Right lobe of liver (tissue), 6 donors: ENCODE results near the gene CEP135. TPM values are rescaled to one million over a fixed set of nuclear protein-coding genes. Genes with fewer than 3 reads are reported as not detected.
"Not testable (repeated sequence)": the region's sequence is repeated elsewhere in the genome, so short reads cannot be mapped to it uniquely, and the experiment has no call there.

Experiments used
- ATAC-seq, 4 donors: fragments of 200-7000 bp; cut with Tn5 transposase; one replicate each; pipeline ENCODE4 v1.9.1; 2020; ENCODE audit warnings: mild to moderate bottlenecking in 4 of 4, moderate library complexity in 4 of 4
- DNase-seq, 3 donors: peaks; one replicate each; pipeline ENCODE4 v3.0.0-alpha.2; 2020
- H3K27ac ChIP-seq, 3 donors: fragments of 200-600 bp; one replicate each; pipeline ENCODE4 v1.8.0; 2022
- H3K27me3 ChIP-seq, 2 donors: fragments of 200-600 bp; one replicate each; pipeline ENCODE4 v1.8.0; 2022
- H3K36me3 ChIP-seq, 4 donors: fragments of 200-600 bp; sonication (generic) in 1 of 4; one replicate each; pipeline versions ENCODE4 v1.5.1 to v1.8.0; 2017 to 2022; ENCODE audit warnings: control low read depth in 1 of 4
- H3K4me1 ChIP-seq, 4 donors: fragments of 200-600 bp; sonication (generic) in 1 of 4; one replicate each; pipeline versions ENCODE4 v1.5.1 to v1.8.0; 2017 to 2022; ENCODE audit warnings: control low read depth in 1 of 4
- H3K4me3 ChIP-seq, 3 donors: fragments of 200-600 bp; one replicate each; pipeline ENCODE4 v1.8.0; 2022
- H3K9me3 ChIP-seq, 4 donors: fragments of 200-600 bp; sonication (generic) in 1 of 4; one replicate each; pipeline versions ENCODE4 v1.5.1 to v1.8.0; 2017 to 2022; ENCODE audit warnings: control low read depth in 1 of 4
- POLR2A ChIP-seq: fragments of 450-650 bp; IDR thresholded peaks from one replicate; pipeline ENCODE4 v1.6.1; 2017; ENCODE audit warnings: antibody characterized with exemption, mild to moderate bottlenecking
- WGBS: methylation state at CpG from one replicate; pipeline ENCODE4 v1.1.6; 2018; ENCODE audit warnings: low coverage, low lambda C conversion rate; ENCODE audit not compliant: insufficient coverage; ENCODE audit errors: missing lambda C conversion rate; 5-methylcytosine and 5-hydroxymethylcytosine counted together
- intact Hi-C, 2 donors: fragments of 100-400 bp; cut with DNase I; formaldehyde crosslinking; loops; one replicate each; pipeline versions ENCODE4 v1.11.2 to v1.14.1; 2022
- total RNA-seq, 6 experiments: library from RNA; depleted of rRNA in 2 of 6; stranded (reverse); fragments of >200 nt in 2 of 6; fragmentation: NEBNext Ultra II Directional in 3 of 6; extraction: Animal tissue kit (Norgen Biotek cat#: 25700) in 3 of 6; gene quantifications; one replicate each; pipeline versions ENCODE4 v1.1.0 to v1.2.4, GENCODE V29; 2016 to 2023
- TF ChIP-seq, protein P1 (sequence below), 4 donors: fragments of 200-600 bp in 3 of 4; fragments of 450-650 bp in 1 of 4; IDR thresholded peaks; one replicate each; pipeline versions ENCODE4 v1.5.1 to v1.8.0; 2016 to 2022; ENCODE audit warnings: antibody characterized with exemption in 4 of 4, mild to moderate bottlenecking in 2 of 4
- donor health status: DM: no; HTN: yes; CAD: no.
- donor health status: DM: no; HTN: no; CAD: no.
- donor health status: DM: no; HTN: no; CAD: no.
- donor health status: DM: no; HTN: yes; CAD: no.
- donor health status: DM: no; HTN: yes; CAD: no.

The CEP135 gene
- total RNA-seq, 6 experiments from 2014 or later: 0.59 to 2.4 (median 1.7) TPM

DNA sequence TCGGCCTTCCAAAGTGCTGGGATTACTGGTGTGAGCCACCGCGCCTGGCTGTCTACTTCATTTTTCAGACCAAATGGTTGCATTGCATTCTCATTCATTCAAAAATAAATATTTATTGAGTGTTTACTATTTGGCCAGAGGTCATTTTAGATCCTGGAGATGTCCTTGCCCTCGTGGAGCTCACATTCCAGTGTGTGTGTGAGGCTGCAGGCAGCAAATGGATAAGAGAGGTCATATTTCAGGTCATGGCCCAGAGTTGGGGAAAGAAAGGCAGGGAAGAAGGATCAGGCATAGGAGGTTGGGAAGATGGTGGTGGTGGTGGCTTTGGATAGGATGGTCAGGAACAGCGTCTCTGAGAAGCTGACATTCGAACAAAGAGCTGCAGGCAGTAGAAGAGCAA is 119.1 kb downstream of the CEP135 start:
- H3K9me3 ChIP-seq: no peaks in the 10 kb centered on the region
- H3K27me3 ChIP-seq: no peaks in the 10 kb centered on the region
- no peaks in the 10 kb centered on the region for H3K36me3 ChIP-seq
- TF ChIP-seq, protein P1, sequence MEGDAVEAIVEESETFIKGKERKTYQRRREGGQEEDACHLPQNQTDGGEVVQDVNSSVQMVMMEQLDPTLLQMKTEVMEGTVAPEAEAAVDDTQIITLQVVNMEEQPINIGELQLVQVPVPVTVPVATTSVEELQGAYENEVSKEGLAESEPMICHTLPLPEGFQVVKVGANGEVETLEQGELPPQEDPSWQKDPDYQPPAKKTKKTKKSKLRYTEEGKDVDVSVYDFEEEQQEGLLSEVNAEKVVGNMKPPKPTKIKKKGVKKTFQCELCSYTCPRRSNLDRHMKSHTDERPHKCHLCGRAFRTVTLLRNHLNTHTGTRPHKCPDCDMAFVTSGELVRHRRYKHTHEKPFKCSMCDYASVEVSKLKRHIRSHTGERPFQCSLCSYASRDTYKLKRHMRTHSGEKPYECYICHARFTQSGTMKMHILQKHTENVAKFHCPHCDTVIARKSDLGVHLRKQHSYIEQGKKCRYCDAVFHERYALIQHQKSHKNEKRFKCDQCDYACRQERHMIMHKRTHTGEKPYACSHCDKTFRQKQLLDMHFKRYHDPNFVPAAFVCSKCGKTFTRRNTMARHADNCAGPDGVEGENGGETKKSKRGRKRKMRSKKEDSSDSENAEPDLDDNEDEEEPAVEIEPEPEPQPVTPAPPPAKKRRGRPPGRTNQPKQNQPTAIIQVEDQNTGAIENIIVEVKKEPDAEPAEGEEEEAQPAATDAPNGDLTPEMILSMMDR (IDR thresholded peaks at IDR 0.05): no peak
- TF ChIP-seq POLR2A: no peak
- H3K4me1 ChIP-seq: no peaks in the 10 kb centered on the region
- H3K27ac ChIP-seq: no peak overlapping the region
- intact Hi-C loops: no loop called here
- 60% methylated on average over 6 of the region's 6 CpGs for WGBS
- no peak for DNase-seq
- no peak for ATAC-seq
- no peak overlapping the region for H3K4me3 ChIP-seq

DNA sequence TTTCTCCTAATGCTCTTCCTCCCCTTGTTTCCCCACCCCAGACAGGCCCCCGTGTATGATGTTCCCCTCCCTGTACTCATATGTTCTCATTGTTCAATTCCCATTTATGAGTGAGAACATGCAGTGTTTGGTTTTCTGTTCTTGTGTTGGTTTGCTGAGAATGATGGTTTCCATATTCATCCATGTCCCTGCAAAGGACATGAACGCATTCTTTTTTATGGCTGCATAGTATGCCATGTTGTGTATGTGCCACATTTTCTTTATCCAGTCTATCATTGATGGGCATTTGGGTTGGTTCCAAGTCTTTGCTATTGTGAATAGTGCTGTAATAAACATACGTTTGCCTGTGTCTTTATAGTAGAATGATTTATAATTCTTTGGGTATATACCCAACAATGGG is 124.0 kb downstream of the CEP135 start:
- not testable (repeated sequence) for ATAC-seq

DNA sequence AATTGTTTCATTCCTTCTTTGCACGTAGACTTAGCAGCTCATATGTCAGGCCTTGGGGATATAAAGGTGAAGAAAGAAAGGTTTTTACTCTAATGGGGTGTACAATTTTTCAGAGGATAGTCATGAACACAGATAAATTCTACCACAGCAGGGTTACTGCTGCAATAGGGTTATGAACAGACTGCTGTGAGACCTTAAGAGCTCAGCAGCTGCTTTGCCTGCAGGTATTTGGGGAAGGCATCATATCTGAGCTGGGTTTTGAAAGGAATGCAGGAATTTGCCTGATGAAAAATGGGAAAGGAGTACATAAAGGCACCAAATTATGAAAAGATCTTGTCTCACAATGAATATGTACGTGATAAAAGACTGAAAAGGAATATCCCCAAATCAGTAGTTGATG is 128.9 kb downstream of the CEP135 start:
- no peak overlapping the region for H3K27ac ChIP-seq
- no peak for DNase-seq
- TF ChIP-seq POLR2A: no peak
- TF ChIP-seq, protein P1 (IDR thresholded peaks at IDR 0.05): no peak
- no peak for ATAC-seq
- no peaks in the 10 kb centered on the region for H3K27me3 ChIP-seq
- no peaks in the 10 kb centered on the region for H3K9me3 ChIP-seq
- H3K4me1 ChIP-seq: no peaks in the 10 kb centered on the region
- intact Hi-C loops: no loop called here
- 82% methylated on average over 2 of the region's 2 CpGs for WGBS
- H3K4me3 ChIP-seq: no peak overlapping the region
- H3K36me3 ChIP-seq: no peaks in the 10 kb centered on the region

More for the DNA sequence above, 124.0 kb downstream of the CEP135 start:
- H3K9me3 ChIP-seq, H3K4me1 ChIP-seq, intact Hi-C loops, DNase-seq, H3K27me3 ChIP-seq, H3K4me3 ChIP-seq, H3K36me3 ChIP-seq, H3K27ac ChIP-seq: not testable (repeated sequence)
- WGBS: 70% methylated on average over 2 of the region's 3 CpGs

DNA sequence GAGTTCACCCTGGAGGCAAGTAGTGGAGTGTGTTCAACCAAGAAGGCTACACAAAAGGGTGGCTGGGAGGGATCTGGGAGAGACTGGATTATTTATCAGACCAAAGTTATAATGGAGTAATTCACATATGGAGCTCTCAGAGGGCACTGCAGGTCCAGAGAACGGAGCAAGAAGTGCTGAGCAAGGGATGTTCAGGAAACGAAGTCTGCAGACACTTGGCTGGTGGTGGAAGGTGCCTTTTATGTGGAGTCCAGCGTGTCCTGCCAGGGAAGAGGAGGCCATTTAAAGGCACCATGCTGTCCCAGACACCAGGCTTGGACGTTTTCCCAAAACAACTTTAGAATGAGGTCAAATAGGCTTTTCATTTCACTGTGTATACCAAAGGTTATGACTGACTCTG is 130.1 kb downstream of the CEP135 start:
- intact Hi-C loops: no loop called here
- Histone ChIP-seq H3K27ac (no peak overlapping the region), H3K36me3 (no peaks in the 10 kb centered on the region), H3K9me3 (no peaks in the 10 kb centered on the region), H3K4me1 (no peaks in the 10 kb centered on the region), H3K4me3 (no peak overlapping the region), H3K27me3 (no peaks in the 10 kb centered on the region)
- ATAC-seq: no peak
- no peak for DNase-seq
- TF ChIP-seq POLR2A: no peak
- TF ChIP-seq, protein P1 (IDR thresholded peaks at IDR 0.05): no peak
- 51% methylated on average over 4 of the region's 4 CpGs for WGBS

DNA sequence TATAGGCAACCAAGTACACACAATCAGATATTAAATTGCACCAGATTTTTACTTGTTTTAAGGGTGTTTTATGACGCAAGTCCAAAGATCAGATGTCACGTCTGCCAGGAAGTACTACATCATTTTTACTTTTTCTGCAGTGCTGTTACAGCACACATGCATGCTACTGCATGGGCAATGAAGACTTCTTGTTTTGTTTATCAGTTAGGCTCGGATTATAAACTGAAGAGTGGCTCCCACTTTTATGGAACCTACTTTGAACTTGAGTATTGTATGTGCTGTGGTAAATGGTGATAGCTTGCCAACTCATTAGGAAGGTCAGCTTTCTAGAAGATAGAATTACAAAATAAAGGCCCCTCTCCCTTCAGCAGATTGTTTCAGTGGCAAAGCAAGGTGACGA is 131.6 kb downstream of the CEP135 start:
- TF ChIP-seq, protein P1 (IDR thresholded peaks at IDR 0.05): no peak
- no peak for TF ChIP-seq POLR2A
- DNase-seq: no peak
- intact Hi-C loops: no loop called here
- no peak overlapping the region for H3K4me3 ChIP-seq
- ATAC-seq: no peak
- H3K9me3 ChIP-seq: no peaks in the 10 kb centered on the region
- no peaks in the 10 kb centered on the region for H3K27me3 ChIP-seq
- 61% methylated on average over 4 of the region's 4 CpGs for whole genome bisulfite sequencing
- no peaks in the 10 kb centered on the region for H3K36me3 ChIP-seq
- no peaks in the 10 kb centered on the region for H3K4me1 ChIP-seq
- no peak overlapping the region for H3K27ac ChIP-seq
